GM23338 (cell line): ENCODE results near the gene USP15. TPM values are rescaled to one million over a fixed set of nuclear protein-coding genes. Genes with fewer than 3 reads are reported as not detected.
A peak's percentile ranks its signal among the peaks of the same experiment; 100 is the strongest.

Experiments used
- ATAC-seq: fragments of 200-7000 bp; cut with Tn5 transposase; 3 replicates; pipeline ENCODE4 v1.9.1; 2020
- DNase-seq: peaks from one replicate; pipeline ENCODE4 v3.0.0-alpha.2; 2015; ENCODE audit warnings: low spot score
- H2AFZ ChIP-seq: fragments of 200-600 bp; sonication (generic); 2 replicates; pipeline ENCODE4 v1.8.0; 2016; ENCODE audit warnings: antibody characterized with exemption, mild to moderate bottlenecking, moderate library complexity
- H3F3A ChIP-seq: fragments of 200-600 bp; sonication (generic); replicated peaks from 2 replicates; pipeline ENCODE4 v1.8.0; 2017; ENCODE audit warnings: antibody characterized with exemption, mixed run types, low read depth
- H3K27ac ChIP-seq: fragments of 200-600 bp; sonication (generic); 2 replicates; pipeline ENCODE4 v1.6.1; 2016; ENCODE audit warnings: low read depth
- H3K27me3 ChIP-seq: fragments of 200-600 bp; sonication (generic); 2 replicates; pipeline ENCODE4 v1.8.0; 2016; ENCODE audit warnings: mild to moderate bottlenecking, mixed run types, moderate library complexity; ENCODE audit not compliant: insufficient read depth
- H3K36me3 ChIP-seq: fragments of 200-600 bp; sonication (generic); 2 replicates; pipeline ENCODE4 v1.8.0; 2016; ENCODE audit warnings: mild to moderate bottlenecking; ENCODE audit not compliant: insufficient read depth
- H3K4me1 ChIP-seq: fragments of 200-600 bp; sonication (generic); 2 replicates; pipeline ENCODE4 v1.8.0; 2016; ENCODE audit warnings: mild to moderate bottlenecking, moderate library complexity; ENCODE audit not compliant: insufficient read depth
- H3K4me2 ChIP-seq: fragments of 200-600 bp; sonication (generic); 2 replicates; pipeline ENCODE4 v1.7.1; 2017; ENCODE audit warnings: mixed run types
- H3K4me3 ChIP-seq: fragments of 200-600 bp; sonication (generic); 2 replicates; pipeline ENCODE4 v1.6.1; 2016; ENCODE audit warnings: mixed run types
- H3K79me2 ChIP-seq: fragments of 200-600 bp; sonication (generic); replicated peaks from 2 replicates; pipeline ENCODE4 v1.8.0; 2017; ENCODE audit warnings: mild to moderate bottlenecking; ENCODE audit not compliant: insufficient read depth
- H3K9me2 ChIP-seq: fragments of 200-600 bp; sonication (generic); 2 replicates; pipeline ENCODE4 v1.8.0; 2017; ENCODE audit not compliant: insufficient read depth
- H4K20me1 ChIP-seq: fragments of 200-600 bp; sonication (generic); replicated peaks from 2 replicates; pipeline ENCODE4 v1.8.0; 2017; ENCODE audit warnings: mild to moderate bottlenecking; ENCODE audit not compliant: insufficient read depth
- H3K27ac Mint-ChIP-seq: 2 replicates; pipeline ENCODE4 v1.8.0; 2020; ENCODE audit warnings: inconsistent platforms, mild to moderate bottlenecking, moderate library complexity, mixed read lengths
- H3K27me3 Mint-ChIP-seq: 3 replicates; pipeline ENCODE4 v1.8.0; 2022; ENCODE audit warnings: low read depth, mild to moderate bottlenecking, moderate library complexity, mixed read lengths, inconsistent platforms; ENCODE audit not compliant: insufficient read depth, poor library complexity
- H3K36me3 Mint-ChIP-seq: 3 replicates; pipeline ENCODE4 v1.8.0; 2021; ENCODE audit warnings: low read depth, mild to moderate bottlenecking, inconsistent platforms, moderate library complexity, mixed read lengths
- H3K4me1 Mint-ChIP-seq: 3 replicates; pipeline ENCODE4 v1.8.0; 2020; ENCODE audit warnings: mild to moderate bottlenecking, inconsistent platforms, mixed read lengths
- H3K4me3 Mint-ChIP-seq: 3 replicates; pipeline ENCODE4 v1.8.0; 2021; ENCODE audit warnings: moderate library complexity, mild to moderate bottlenecking, inconsistent platforms, mixed read lengths
- H3K9me3 Mint-ChIP-seq: 3 replicates; pipeline ENCODE4 v1.8.0; 2020; ENCODE audit warnings: moderate library complexity, mild to moderate bottlenecking, inconsistent platforms, mixed read lengths
- CREB1 ChIP-seq: fragments of 250-450 bp; sonication (Bioruptor Pico); IDR thresholded peaks from 2 replicates; pipeline ENCODE4 v1.5.0; 2020; ENCODE audit warnings: low read depth, mild to moderate bottlenecking, moderate library complexity
- EZH2 ChIP-seq: fragments of 200-600 bp; sonication (generic); IDR thresholded peaks from one replicate; pipeline ENCODE4 v1.8.0; 2017; ENCODE audit warnings: antibody characterized with exemption, mild to moderate bottlenecking, low read depth; ENCODE audit not compliant: unreplicated experiment
- EZH2phosphoT487 ChIP-seq: fragments of 200-600 bp; sonication (generic); IDR thresholded peaks from one replicate; pipeline ENCODE4 v1.8.1; 2018; ENCODE audit warnings: antibody characterized with exemption; ENCODE audit not compliant: unreplicated experiment
- JUNB ChIP-seq: IDR thresholded peaks from one replicate; pipeline ENCODE4 v1.6.1; 2016; ENCODE audit warnings: antibody characterized with exemption; ENCODE audit not compliant: unreplicated experiment
- POLR2AphosphoS5 ChIP-seq: IDR thresholded peaks from 2 replicates; pipeline ENCODE4 v1.6.1; 2016; ENCODE audit warnings: antibody characterized with exemption, low read depth
- STAT1 ChIP-seq: IDR thresholded peaks from one replicate; pipeline ENCODE4 v1.6.1; 2016; ENCODE audit warnings: antibody characterized with exemption; ENCODE audit not compliant: unreplicated experiment
- ZNF114 ChIP-seq: fragments of 250-450 bp; sonication (Bioruptor Pico); IDR thresholded peaks from 2 replicates; pipeline ENCODE4 v1.5.0; 2020; ENCODE audit warnings: mild to moderate bottlenecking, moderate library complexity
- ZNF331 ChIP-seq: fragments of 250-450 bp; sonication (Bioruptor Pico); IDR thresholded peaks from 2 replicates; pipeline ENCODE4 v1.5.0; 2020; ENCODE audit warnings: low read depth, mild to moderate bottlenecking, moderate library complexity
- long read RNA-seq: library from polyadenylated mRNA; unstranded; transcript quantifications from one replicate; pipeline ENCODE4 v2.0.0, GENCODE V29; 2020; ENCODE audit not compliant: unreplicated experiment
- polyA plus RNA-seq: library from polyadenylated mRNA; unstranded; fragments of >200 nt; fragmentation: Nextera tagmentation; extraction: Ambion mirVana; gene quantifications from 2 replicates; pipeline ENCODE4 v1.2.1, GENCODE V29; 2016
- total RNA-seq: library from RNA; depleted of rRNA; stranded (reverse); fragments of >200 nt; shearing (Covaris generic); gene quantifications from 2 replicates; pipeline ENCODE4 v1.2.3, GENCODE V29; 2014; rRNA removed
- TF ChIP-seq, protein P1 (sequence below), 2 experiments: fragments of 200-600 bp in 1 of 2; sonication (generic) in 1 of 2; conservative IDR thresholded peaks; 2 replicates each; pipeline versions ENCODE4 v1.5.1 to v1.6.1; 2016 to 2017; ENCODE audit warnings: antibody characterized with exemption in 2 of 2, low read depth in 2 of 2, mild to moderate bottlenecking in 2 of 2, moderate library complexity in 1 of 2
- TF ChIP-seq, protein P2 (sequence below): IDR thresholded peaks from one replicate; pipeline ENCODE4 v1.6.1; 2018; ENCODE audit warnings: antibody characterized with exemption; ENCODE audit not compliant: unreplicated experiment
- TF ChIP-seq, protein P3 (sequence below): IDR thresholded peaks from 2 replicates; pipeline ENCODE4 v1.6.1; 2016; ENCODE audit warnings: antibody characterized with exemption
- TF ChIP-seq, protein P4 (sequence below): fragments of 250-450 bp; sonication (Bioruptor Pico); IDR thresholded peaks from 2 replicates; pipeline ENCODE4 v1.5.0; 2020; ENCODE audit warnings: mild to moderate bottlenecking, moderate library complexity

The USP15 gene
- total RNA-seq (29.5 and 33.0 TPM in 2 replicates), polyA plus RNA-seq (60.3 and 64.8 TPM in 2 replicates)
- long read RNA-seq, full-length matches to known transcripts, result 7 of 8 reads
- long read RNA-seq, partial matches to known transcripts, result 1 of 8 reads
- long read RNA-seq, other reads (novel, unspliced or antisense), result 0 of 8 reads

DNA sequence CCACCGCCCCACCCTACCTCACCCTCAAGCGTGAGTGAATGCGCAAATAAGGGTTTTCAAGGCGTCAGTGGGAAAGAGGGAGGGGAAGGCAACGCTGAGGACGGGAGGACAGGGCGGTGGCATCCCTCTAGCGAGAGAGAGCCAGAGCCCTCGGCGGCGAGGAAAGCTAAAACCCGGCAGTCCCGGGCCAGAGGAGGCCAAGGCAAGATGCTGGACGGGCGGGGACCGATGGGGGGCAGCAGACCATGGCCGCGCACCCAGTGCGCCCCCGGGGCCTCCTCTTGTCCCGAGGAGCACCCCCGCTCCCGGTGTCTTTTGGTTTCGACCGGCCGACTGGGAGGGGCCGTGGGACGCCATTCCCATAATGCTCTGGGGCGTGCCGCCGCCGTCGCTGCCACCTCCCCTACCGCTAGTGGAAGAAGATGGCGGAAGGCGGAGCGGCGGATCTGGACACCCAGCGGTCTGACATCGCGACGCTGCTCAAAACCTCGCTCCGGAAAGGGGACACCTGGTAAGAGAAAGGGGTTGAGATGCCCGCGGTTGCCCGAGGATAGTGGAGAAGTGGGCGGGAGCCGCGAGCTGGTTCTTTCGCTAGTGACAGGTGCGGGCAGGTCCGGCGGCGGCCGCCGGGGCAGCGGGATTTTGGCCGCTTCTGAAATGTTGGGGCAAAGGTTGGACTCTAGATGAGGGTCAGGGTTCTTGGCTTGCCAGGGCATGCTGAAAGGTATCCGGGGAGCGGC, at the start of gene USP15:
Gene USP15, plus strand, starts transcription at position 412 of the 740 bp plus-strand sequence. Its CDS starts 11 bp downstream, at position 423.
- H3K9me3 Mint-ChIP-seq, result no peaks in the 10 kb centered on the region
- peak within 1 kb of the TSS; percentile 94 for H3K4me3 ChIP-seq
- peak; percentile 97 for ATAC-seq
- no peaks in the 10 kb centered on the region for H3K9me2 ChIP-seq
- H3K27me3 ChIP-seq, result no peaks in the 10 kb centered on the region
- peak within 1 kb of the TSS; percentile 86 for H3K27ac ChIP-seq
- H3K79me2 ChIP-seq, result peaks cover 48% of the 10 kb centered on the region
- H3K36me3 ChIP-seq, result no peaks in the 10 kb centered on the region
- H3K36me3 Mint-ChIP-seq, result peaks cover 2% of the 10 kb centered on the region; the same call in 2 of the 3 replicates
- peaks cover 10% of the 10 kb centered on the region; the same call in 1 of the 2 replicates for H3K4me1 ChIP-seq
- H3K4me1 Mint-ChIP-seq, result peaks cover 6% of the 10 kb centered on the region; the same call in 2 of the 3 replicates
- H3K27ac Mint-ChIP-seq, result peak within 1 kb of the TSS; percentile 98
- DNase-seq, result peak; percentile 99
- H3K27me3 Mint-ChIP-seq, result peaks cover 9% of the 10 kb centered on the region
- H4K20me1 ChIP-seq, result peaks cover 16% of the 10 kb centered on the region; the same call in 1 of the 2 replicates
- H3K4me3 Mint-ChIP-seq, result peak within 1 kb of the TSS; percentile 96
- peak within 1 kb of the TSS; percentile 96 for H2AFZ ChIP-seq
- peak within 1 kb of the TSS; percentile 88 for H3K4me2 ChIP-seq
- H3F3A ChIP-seq, result 0 out of 2 replicates have a peak, but pooled peaks cover 3% of the 10 kb centered on the region
- TF ChIP-seq ZNF114 (CRISPR knock-in tag) (peak; percentile 90; the same call in 1 of the 2 replicates), JUNB (no peak), EZH2 (no peak), ZNF331 (CRISPR knock-in tag) (0 out of 2 replicates have a peak, but pooled peaks have one; percentile 35), POLR2AphosphoS5 (peak; percentile 78), CREB1 (CRISPR knock-in tag) (peak; percentile 75), STAT1 (no peak), EZH2phosphoT487 (no peak)
- TF ChIP-seq, protein P1, sequence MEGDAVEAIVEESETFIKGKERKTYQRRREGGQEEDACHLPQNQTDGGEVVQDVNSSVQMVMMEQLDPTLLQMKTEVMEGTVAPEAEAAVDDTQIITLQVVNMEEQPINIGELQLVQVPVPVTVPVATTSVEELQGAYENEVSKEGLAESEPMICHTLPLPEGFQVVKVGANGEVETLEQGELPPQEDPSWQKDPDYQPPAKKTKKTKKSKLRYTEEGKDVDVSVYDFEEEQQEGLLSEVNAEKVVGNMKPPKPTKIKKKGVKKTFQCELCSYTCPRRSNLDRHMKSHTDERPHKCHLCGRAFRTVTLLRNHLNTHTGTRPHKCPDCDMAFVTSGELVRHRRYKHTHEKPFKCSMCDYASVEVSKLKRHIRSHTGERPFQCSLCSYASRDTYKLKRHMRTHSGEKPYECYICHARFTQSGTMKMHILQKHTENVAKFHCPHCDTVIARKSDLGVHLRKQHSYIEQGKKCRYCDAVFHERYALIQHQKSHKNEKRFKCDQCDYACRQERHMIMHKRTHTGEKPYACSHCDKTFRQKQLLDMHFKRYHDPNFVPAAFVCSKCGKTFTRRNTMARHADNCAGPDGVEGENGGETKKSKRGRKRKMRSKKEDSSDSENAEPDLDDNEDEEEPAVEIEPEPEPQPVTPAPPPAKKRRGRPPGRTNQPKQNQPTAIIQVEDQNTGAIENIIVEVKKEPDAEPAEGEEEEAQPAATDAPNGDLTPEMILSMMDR (conservative IDR thresholded peaks at IDR 0.05; ENCODE audit: low read depth in 2 of 2), result peak; percentile 60 to 81
- TF ChIP-seq, protein P2, sequence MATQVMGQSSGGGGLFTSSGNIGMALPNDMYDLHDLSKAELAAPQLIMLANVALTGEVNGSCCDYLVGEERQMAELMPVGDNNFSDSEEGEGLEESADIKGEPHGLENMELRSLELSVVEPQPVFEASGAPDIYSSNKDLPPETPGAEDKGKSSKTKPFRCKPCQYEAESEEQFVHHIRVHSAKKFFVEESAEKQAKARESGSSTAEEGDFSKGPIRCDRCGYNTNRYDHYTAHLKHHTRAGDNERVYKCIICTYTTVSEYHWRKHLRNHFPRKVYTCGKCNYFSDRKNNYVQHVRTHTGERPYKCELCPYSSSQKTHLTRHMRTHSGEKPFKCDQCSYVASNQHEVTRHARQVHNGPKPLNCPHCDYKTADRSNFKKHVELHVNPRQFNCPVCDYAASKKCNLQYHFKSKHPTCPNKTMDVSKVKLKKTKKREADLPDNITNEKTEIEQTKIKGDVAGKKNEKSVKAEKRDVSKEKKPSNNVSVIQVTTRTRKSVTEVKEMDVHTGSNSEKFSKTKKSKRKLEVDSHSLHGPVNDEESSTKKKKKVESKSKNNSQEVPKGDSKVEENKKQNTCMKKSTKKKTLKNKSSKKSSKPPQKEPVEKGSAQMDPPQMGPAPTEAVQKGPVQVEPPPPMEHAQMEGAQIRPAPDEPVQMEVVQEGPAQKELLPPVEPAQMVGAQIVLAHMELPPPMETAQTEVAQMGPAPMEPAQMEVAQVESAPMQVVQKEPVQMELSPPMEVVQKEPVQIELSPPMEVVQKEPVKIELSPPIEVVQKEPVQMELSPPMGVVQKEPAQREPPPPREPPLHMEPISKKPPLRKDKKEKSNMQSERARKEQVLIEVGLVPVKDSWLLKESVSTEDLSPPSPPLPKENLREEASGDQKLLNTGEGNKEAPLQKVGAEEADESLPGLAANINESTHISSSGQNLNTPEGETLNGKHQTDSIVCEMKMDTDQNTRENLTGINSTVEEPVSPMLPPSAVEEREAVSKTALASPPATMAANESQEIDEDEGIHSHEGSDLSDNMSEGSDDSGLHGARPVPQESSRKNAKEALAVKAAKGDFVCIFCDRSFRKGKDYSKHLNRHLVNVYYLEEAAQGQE, result peak; percentile 18
- TF ChIP-seq, protein P3, sequence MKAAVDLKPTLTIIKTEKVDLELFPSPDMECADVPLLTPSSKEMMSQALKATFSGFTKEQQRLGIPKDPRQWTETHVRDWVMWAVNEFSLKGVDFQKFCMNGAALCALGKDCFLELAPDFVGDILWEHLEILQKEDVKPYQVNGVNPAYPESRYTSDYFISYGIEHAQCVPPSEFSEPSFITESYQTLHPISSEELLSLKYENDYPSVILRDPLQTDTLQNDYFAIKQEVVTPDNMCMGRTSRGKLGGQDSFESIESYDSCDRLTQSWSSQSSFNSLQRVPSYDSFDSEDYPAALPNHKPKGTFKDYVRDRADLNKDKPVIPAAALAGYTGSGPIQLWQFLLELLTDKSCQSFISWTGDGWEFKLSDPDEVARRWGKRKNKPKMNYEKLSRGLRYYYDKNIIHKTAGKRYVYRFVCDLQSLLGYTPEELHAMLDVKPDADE, result peak; percentile 81
- TF ChIP-seq, protein P4, sequence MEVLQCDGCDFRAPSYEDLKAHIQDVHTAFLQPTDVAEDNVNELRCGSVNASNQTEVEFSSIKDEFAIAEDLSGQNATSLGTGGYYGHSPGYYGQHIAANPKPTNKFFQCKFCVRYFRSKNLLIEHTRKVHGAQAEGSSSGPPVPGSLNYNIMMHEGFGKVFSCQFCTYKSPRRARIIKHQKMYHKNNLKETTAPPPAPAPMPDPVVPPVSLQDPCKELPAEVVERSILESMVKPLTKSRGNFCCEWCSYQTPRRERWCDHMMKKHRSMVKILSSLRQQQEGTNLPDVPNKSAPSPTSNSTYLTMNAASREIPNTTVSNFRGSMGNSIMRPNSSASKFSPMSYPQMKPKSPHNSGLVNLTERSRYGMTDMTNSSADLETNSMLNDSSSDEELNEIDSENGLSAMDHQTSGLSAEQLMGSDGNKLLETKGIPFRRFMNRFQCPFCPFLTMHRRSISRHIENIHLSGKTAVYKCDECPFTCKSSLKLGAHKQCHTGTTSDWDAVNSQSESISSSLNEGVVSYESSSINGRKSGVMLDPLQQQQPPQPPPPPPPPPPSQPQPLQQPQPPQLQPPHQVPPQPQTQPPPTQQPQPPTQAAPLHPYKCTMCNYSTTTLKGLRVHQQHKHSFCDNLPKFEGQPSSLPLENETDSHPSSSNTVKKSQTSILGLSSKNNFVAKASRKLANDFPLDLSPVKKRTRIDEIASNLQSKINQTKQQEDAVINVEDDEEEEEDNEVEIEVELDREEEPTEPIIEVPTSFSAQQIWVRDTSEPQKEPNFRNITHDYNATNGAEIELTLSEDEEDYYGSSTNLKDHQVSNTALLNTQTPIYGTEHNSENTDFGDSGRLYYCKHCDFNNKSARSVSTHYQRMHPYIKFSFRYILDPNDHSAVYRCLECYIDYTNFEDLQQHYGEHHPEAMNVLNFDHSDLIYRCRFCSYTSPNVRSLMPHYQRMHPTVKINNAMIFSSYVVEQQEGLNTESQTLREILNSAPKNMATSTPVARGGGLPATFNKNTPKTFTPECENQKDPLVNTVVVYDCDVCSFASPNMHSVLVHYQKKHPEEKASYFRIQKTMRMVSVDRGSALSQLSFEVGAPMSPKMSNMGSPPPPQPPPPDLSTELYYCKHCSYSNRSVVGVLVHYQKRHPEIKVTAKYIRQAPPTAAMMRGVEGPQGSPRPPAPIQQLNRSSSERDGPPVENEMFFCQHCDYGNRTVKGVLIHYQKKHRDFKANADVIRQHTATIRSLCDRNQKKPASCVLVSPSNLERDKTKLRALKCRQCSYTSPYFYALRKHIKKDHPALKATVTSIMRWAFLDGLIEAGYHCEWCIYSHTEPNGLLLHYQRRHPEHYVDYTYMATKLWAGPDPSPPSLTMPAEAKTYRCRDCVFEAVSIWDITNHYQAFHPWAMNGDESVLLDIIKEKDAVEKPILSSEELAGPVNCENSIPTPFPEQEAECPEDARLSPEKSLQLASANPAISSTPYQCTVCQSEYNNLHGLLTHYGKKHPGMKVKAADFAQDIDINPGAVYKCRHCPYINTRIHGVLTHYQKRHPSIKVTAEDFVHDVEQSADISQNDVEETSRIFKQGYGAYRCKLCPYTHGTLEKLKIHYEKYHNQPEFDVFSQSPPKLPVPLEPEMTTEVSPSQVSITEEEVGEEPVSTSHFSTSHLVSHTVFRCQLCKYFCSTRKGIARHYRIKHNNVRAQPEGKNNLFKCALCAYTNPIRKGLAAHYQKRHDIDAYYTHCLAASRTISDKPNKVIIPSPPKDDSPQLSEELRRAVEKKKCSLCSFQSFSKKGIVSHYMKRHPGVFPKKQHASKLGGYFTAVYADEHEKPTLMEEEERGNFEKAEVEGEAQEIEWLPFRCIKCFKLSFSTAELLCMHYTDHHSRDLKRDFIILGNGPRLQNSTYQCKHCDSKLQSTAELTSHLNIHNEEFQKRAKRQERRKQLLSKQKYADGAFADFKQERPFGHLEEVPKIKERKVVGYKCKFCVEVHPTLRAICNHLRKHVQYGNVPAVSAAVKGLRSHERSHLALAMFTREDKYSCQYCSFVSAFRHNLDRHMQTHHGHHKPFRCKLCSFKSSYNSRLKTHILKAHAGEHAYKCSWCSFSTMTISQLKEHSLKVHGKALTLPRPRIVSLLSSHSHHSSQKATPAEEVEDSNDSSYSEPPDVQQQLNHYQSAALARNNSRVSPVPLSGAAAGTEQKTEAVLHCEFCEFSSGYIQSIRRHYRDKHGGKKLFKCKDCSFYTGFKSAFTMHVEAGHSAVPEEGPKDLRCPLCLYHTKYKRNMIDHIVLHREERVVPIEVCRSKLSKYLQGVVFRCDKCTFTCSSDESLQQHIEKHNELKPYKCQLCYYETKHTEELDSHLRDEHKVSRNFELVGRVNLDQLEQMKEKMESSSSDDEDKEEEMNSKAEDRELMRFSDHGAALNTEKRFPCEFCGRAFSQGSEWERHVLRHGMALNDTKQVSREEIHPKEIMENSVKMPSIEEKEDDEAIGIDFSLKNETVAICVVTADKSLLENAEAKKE (CRISPR knock-in tag), result peak; percentile 80; the same call in 1 of the 2 replicates
